Stomach (tissue), 9 donors: ENCODE data around the gene ZCRB1. TPM values are rescaled to one million over a fixed set of nuclear protein-coding genes. Genes with fewer than 3 reads are reported as not detected.

Experiments
- DNase-seq, 2 donors: peaks; one replicate each; pipeline versions ENCODE4 v3.0.0 to v3.0.0-alpha.2; 2013 to 2019
- H3K27ac ChIP-seq, 5 donors: fragments of 200-600 bp in 4 of 5; sonication (generic) in 4 of 5; one replicate each; pipeline ENCODE4 v1.5.1; 2013 to 2019; ENCODE audit warnings: mild to moderate bottlenecking in 1 of 5, moderate library complexity in 1 of 5
- H3K27me3 ChIP-seq, 3 donors: fragments of 200-600 bp; sonication (generic); one replicate each; pipeline ENCODE4 v1.5.1; 2017 to 2019; ENCODE audit warnings: mixed run types in 1 of 3
- H3K36me3 ChIP-seq, 4 donors: fragments of 200-600 bp; sonication (generic); 1 replicate in 3 of 4; 2 replicates in 1 of 4; pipeline ENCODE4 v1.5.1; 2016 to 2019
- H3K4me1 ChIP-seq, 4 donors: fragments of 200-600 bp; sonication (generic); one replicate each; pipeline ENCODE4 v1.5.1; 2016 to 2019
- H3K4me3 ChIP-seq, 4 donors: fragments of 200-600 bp; sonication (generic) in 3 of 4; one replicate each; pipeline ENCODE4 v1.5.1; 2016 to 2019; ENCODE audit warnings: mild to moderate bottlenecking in 1 of 4
- H3K9me3 ChIP-seq, 4 donors: fragments of 200-600 bp; sonication (generic); one replicate each; pipeline ENCODE4 v1.5.1; 2016 to 2019
- EP300 ChIP-seq: sonication (generic); formaldehyde crosslinking; IDR thresholded peaks from one replicate; pipeline ENCODE4 v1.6.1; 2017; ENCODE audit warnings: antibody characterized with exemption
- POLR2A ChIP-seq, 4 donors: fragments of 450-650 bp; IDR thresholded peaks; one replicate each; pipeline ENCODE4 v1.6.1; 2016; ENCODE audit warnings: antibody characterized with exemption in 4 of 4, control low read depth in 2 of 4, mild to moderate bottlenecking in 1 of 4, moderate library complexity in 1 of 4
- POLR2AphosphoS5 ChIP-seq, 3 donors: sonication (generic); formaldehyde crosslinking; IDR thresholded peaks; one replicate each; pipeline ENCODE4 v1.6.1; 2016; ENCODE audit warnings: antibody characterized with exemption in 3 of 3
- WGBS, 5 donors: extraction: QIAGEN DNeasy Blood & Tissue Kit in 3 of 5; methylation state at CpG; one replicate each; pipeline versions ENCODE4 v1.1.5 to v1.1.7; 2013 to 2018; 5-methylcytosine and 5-hydroxymethylcytosine counted together
- intact Hi-C: fragments of 100-400 bp; cut with DNase I; formaldehyde crosslinking; loops from one replicate; pipeline ENCODE4 v1.15.1; 2023; ENCODE audit warnings: low total_unique reads
- polyA plus RNA-seq, 3 donors: library from polyadenylated mRNA; stranded (reverse); fragments of 200-250 nt; gene quantifications; one replicate each; pipeline ENCODE4 v1.2.3, GENCODE V29; 2013
- total RNA-seq, 5 donors: library from RNA; depleted of rRNA; stranded (reverse); fragments of >200 nt; gene quantifications; one replicate each; pipeline versions ENCODE4 v1.1.0 to v1.2.3, GENCODE V29; 2014 to 2016
- TF ChIP-seq, protein P1 (sequence below), 7 experiments: fragments of 450-650 bp in 4 of 7; fragments of 200-600 bp in 3 of 7; sonication (generic) in 3 of 7; IDR thresholded peaks; one replicate each; pipeline ENCODE4 v1.5.1; 2016 to 2019; ENCODE audit warnings: antibody characterized with exemption in 7 of 7, control low read depth in 2 of 7, mild to moderate bottlenecking in 1 of 7
- donor health status: healthy with polysubstance abuse.
- donor health status: Bipolar disorder and iron deficiency.
- donor health status: healthy.

Gene ZCRB1
- total and polyA plus RNA-seq, 8 donors: 0.58 to 97.5 (median 34.2) TPM

GRCh38 chr12:42309996-42310395, 15.9 kb downstream of the ZCRB1 start:
- TF ChIP-seq POLR2AphosphoS5 (IDR thresholded peaks at IDR 0.05) (no peak), POLR2A (IDR thresholded peaks at IDR 0.05) (no peak)
- Histone ChIP-seq H3K27me3 (no peaks in the 10 kb centered on the region), H3K36me3 (peaks cover 5 to 53% (median 38%) of the 10 kb centered on the region in 4 donors), H3K9me3 (no peaks in the 10 kb centered on the region), H3K27ac (no peak overlapping the region), H3K4me3 (no peak overlapping the region), H3K4me1 (no peaks in the 10 kb centered on the region)
- 57 to 75% (median 66%) methylated on average over 6 of the region's 6 CpGs for WGBS, 5 donors
- DNase-seq: no peak
- intact Hi-C loops: no loop called here

- TF ChIP-seq, protein P1, sequence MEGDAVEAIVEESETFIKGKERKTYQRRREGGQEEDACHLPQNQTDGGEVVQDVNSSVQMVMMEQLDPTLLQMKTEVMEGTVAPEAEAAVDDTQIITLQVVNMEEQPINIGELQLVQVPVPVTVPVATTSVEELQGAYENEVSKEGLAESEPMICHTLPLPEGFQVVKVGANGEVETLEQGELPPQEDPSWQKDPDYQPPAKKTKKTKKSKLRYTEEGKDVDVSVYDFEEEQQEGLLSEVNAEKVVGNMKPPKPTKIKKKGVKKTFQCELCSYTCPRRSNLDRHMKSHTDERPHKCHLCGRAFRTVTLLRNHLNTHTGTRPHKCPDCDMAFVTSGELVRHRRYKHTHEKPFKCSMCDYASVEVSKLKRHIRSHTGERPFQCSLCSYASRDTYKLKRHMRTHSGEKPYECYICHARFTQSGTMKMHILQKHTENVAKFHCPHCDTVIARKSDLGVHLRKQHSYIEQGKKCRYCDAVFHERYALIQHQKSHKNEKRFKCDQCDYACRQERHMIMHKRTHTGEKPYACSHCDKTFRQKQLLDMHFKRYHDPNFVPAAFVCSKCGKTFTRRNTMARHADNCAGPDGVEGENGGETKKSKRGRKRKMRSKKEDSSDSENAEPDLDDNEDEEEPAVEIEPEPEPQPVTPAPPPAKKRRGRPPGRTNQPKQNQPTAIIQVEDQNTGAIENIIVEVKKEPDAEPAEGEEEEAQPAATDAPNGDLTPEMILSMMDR (IDR thresholded peaks at IDR 0.05): no peak
These were observed 17.5 kb downstream of the ZCRB1 start for GRCh38 chr12:42308390-42308789.

GRCh38 chr12:42306297-42306696, 19.6 kb downstream of the ZCRB1 start:
- TF ChIP-seq, protein P1 (IDR thresholded peaks at IDR 0.05): no peak
- no peak for TF ChIP-seq POLR2AphosphoS5 (IDR thresholded peaks at IDR 0.05)
- no peak for TF ChIP-seq POLR2A (IDR thresholded peaks at IDR 0.05)
- no peak for TF ChIP-seq EP300
- no peak for DNase-seq
- Histone ChIP-seq H3K36me3 (peaks cover 0 to 20% (median 3%) of the 10 kb centered on the region in 4 donors), H3K9me3 (no peaks in the 10 kb centered on the region), H3K4me3 (no peak overlapping the region), H3K4me1 (no peaks in the 10 kb centered on the region), H3K27me3 (no peaks in the 10 kb centered on the region), H3K27ac (no peak overlapping the region)
- intact Hi-C loops: no loop called here
- whole genome bisulfite sequencing, 5 donors: 96 to 99% (median 96%) methylated on average over 3 of the region's 3 CpGs

More at GRCh38 chr12:42308390-42308789, 17.5 kb downstream of the ZCRB1 start:
- Histone ChIP-seq H3K27ac (no peak overlapping the region), H3K9me3 (no peaks in the 10 kb centered on the region), H3K4me1 (no peaks in the 10 kb centered on the region), H3K27me3 (no peaks in the 10 kb centered on the region), H3K4me3 (no peak overlapping the region), H3K36me3 (peaks cover 5 to 41% (median 24%) of the 10 kb centered on the region in 4 donors)
- DNase-seq: no peak
- intact Hi-C loops: no loop called here
- 91 to 94% (median 94%) methylated on average over 2 of the region's 2 CpGs for WGBS, 5 donors

DNA sequence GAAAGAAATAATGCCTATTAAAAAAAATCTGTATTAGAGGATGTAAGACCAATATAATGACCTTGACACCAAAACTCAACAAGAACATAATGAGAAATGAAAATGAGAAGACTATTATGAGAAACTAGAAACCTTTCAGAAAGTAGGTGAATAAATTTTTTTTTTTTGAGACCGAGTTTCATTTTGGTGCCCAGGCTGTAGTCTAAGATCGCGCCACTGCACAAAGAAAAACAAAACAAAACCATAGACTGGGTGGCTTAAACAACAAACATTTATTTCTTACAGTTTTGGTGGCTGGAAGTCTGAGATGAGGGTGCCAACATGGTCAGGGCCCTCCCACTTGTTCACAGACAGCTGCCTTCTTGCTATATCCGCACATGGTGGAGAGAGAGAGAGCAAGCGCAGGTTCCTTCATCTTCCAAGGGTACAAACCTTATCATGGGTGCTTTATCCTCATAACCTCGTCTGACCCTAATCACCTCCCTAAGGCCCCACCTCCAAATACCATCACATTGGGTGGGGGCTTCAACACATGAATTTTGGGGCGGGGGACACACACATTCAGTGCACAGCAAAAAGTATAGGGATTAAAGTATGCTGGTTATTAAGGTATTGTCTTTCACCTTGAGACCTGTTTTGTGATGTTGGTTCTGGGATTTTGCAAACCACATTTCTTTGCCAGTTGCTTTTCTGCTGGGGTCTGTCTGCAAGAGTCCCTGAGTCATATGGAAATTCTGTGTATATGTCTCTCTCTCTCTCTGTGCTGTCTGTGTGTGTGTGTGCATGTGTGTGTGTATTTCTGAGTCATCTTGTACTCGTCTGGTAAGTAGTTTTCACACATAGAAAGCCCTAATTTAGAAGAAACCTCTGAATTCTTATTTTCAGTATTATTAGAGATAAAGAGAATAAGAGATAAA, 26.2 kb downstream of the ZCRB1 start:
- 75 to 78% (median 75%) methylated on average over 8 of the region's 8 CpGs for WGBS, 5 donors
- Histone ChIP-seq H3K4me1 (no peaks in the 10 kb centered on the region), H3K27ac (peak overlapping the region in 1 of 5 donors; percentile 20), H3K27me3 (no peaks in the 10 kb centered on the region), H3K36me3 (no peaks in the 10 kb centered on the region), H3K9me3 (peaks cover 0 to 2% (median 0%) of the 10 kb centered on the region in 4 donors), H3K4me3 (no peak overlapping the region)
- intact Hi-C loops: no loop called here
- TF ChIP-seq POLR2A (IDR thresholded peaks at IDR 0.05) (no peak), POLR2AphosphoS5 (IDR thresholded peaks at IDR 0.05) (no peak), EP300 (no peak)
- TF ChIP-seq, protein P1 (IDR thresholded peaks at IDR 0.05): no peak
- DNase-seq: no peak

DNA sequence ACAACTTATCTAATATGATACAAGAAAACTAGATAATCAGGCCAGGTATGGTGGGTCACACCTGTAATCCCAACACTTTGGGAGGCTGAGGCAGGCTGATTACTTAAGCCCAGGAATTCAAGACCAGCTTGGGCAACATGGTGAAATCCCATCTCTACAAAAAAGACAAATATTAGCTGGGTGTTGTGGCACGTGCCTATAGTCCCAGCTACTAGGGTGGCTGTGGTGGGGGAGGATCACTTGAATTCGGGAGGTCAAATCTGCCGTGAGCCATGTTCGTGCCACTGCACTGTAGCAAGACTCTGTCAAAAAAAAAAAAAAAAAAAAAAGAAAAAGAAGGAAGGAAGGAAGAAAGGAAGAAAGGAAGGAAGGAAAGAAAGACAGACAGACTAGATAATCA, 27.0 kb downstream of the ZCRB1 start:
- DNase-seq: no peak
- Histone ChIP-seq H3K9me3 (peaks cover 0 to 2% (median 0%) of the 10 kb centered on the region in 4 donors), H3K27me3 (no peaks in the 10 kb centered on the region), H3K4me1 (no peaks in the 10 kb centered on the region), H3K4me3 (no peak overlapping the region), H3K27ac (peak overlapping the region in 1 of 5 donors; percentile 20), H3K36me3 (no peaks in the 10 kb centered on the region)
- 81 to 87% (median 85%) methylated on average over 4 of the region's 4 CpGs for WGBS, 5 donors
- TF ChIP-seq POLR2AphosphoS5 (IDR thresholded peaks at IDR 0.05) (no peak), EP300 (no peak), POLR2A (IDR thresholded peaks at IDR 0.05) (no peak)
- TF ChIP-seq, protein P1 (IDR thresholded peaks at IDR 0.05): no peak
- intact Hi-C loops: no loop called here
